GM19395 (cell line): ENCODE measurements around the gene CYTH1.

Source experiments
- ATAC-seq: cut with Tn5 transposase; IDR thresholded peaks from one replicate; pipeline ENCODE4 v1.9.1; 2021; ENCODE audit warnings: mild to moderate bottlenecking, moderate library complexity; ENCODE audit not compliant: unreplicated experiment

Gene CYTH1

GRCh38 chr17:78719630-78720298 lies 62.3 kb downstream of the CYTH1 start:
- no peak for ATAC-seq

GRCh38 chr17:78718575-78719208 lies 63.4 kb downstream of the CYTH1 start:
- ATAC-seq = no peak

GRCh38 chr17:78717431-78717980 lies 64.6 kb downstream of the CYTH1 start:
- ATAC-seq = no peak

GRCh38 chr17:78716814-78717393 lies 65.2 kb downstream of the CYTH1 start:
- ATAC-seq = no peak

GRCh38 chr17:78716292-78716691 lies 65.8 kb downstream of the CYTH1 start:
- no peak for ATAC-seq

- no peak for ATAC-seq
Measured at GRCh38 chr17:78715876-78716275, 66.2 kb downstream of the CYTH1 start.

GRCh38 chr17:78715000-78715771 lies 66.9 kb downstream of the CYTH1 start:
- ATAC-seq = no peak

- ATAC-seq = no peak
Measured at GRCh38 chr17:78714534-78714933, 67.5 kb downstream of the CYTH1 start.

GRCh38 chr17:78712043-78712442 lies 70.0 kb downstream of the CYTH1 start:
- no peak for ATAC-seq

GRCh38 chr17:78710607-78711006 lies 71.5 kb downstream of the CYTH1 start:
- ATAC-seq = no peak

GRCh38 chr17:78709751-78710181 lies 72.3 kb downstream of the CYTH1 start:
- no peak for ATAC-seq

- ATAC-seq = peak; percentile 63
Measured at GRCh38 chr17:78709119-78709681, 72.9 kb downstream of the CYTH1 start.

- peak; percentile 48 for ATAC-seq
Measured at GRCh38 chr17:78708510-78708973, 73.5 kb downstream of the CYTH1 start.

- ATAC-seq = no peak
Measured at GRCh38 chr17:78707923-78708322, 74.2 kb downstream of the CYTH1 start.

- ATAC-seq = no peak
Measured at GRCh38 chr17:78707016-78707415, 75.1 kb downstream of the CYTH1 start.

- ATAC-seq = peak; percentile 63
Measured at GRCh38 chr17:78706271-78706915, 75.7 kb downstream of the CYTH1 start.

GRCh38 chr17:78705071-78705470 lies 77.0 kb downstream of the CYTH1 start:
- no peak for ATAC-seq

- no peak for ATAC-seq
Measured at GRCh38 chr17:78704594-78704993, 77.5 kb downstream of the CYTH1 start.

GRCh38 chr17:78697554-78698343 lies 84.3 kb downstream of the CYTH1 start:
- ATAC-seq = no peak
